GM19463 (cell line): ENCODE data around the gene NETO2.
"Not testable (repeated sequence)": the region's sequence is repeated elsewhere in the genome, so short reads cannot be mapped to it uniquely, and the experiment has no call there.

Source experiments
- ATAC-seq: cut with Tn5 transposase; IDR thresholded peaks from one replicate; pipeline ENCODE4 v1.9.1; 2021; ENCODE audit warnings: mild to moderate bottlenecking, moderate library complexity; ENCODE audit not compliant: unreplicated experiment

The NETO2 gene

GRCh38 chr16:47136099-47136842 lies 7.5 kb downstream of the NETO2 start:
- ATAC-seq = no peak

DNA sequence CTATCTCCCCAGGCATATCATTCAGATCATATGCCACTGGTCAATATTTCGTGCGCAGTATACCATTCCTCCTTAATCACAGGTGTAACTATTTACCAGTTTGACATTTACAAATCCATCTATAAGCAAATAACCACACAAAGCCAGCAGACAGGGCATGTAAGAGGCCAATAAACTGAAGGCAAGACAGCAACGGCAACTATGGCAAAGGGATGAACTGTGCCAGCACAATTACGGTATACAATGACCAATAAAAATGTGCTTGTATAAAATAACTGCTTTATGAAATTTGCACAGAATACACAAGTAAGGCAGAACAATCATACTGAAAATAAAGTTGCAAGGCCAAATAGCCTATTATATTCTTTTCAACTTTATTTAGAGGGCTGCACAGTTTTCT lies 9.2 kb downstream of the NETO2 start:
- no peak for ATAC-seq

- ATAC-seq = no peak
Observed at GRCh38 chr16:47132308-47132707, 11.4 kb downstream of the NETO2 start.

DNA sequence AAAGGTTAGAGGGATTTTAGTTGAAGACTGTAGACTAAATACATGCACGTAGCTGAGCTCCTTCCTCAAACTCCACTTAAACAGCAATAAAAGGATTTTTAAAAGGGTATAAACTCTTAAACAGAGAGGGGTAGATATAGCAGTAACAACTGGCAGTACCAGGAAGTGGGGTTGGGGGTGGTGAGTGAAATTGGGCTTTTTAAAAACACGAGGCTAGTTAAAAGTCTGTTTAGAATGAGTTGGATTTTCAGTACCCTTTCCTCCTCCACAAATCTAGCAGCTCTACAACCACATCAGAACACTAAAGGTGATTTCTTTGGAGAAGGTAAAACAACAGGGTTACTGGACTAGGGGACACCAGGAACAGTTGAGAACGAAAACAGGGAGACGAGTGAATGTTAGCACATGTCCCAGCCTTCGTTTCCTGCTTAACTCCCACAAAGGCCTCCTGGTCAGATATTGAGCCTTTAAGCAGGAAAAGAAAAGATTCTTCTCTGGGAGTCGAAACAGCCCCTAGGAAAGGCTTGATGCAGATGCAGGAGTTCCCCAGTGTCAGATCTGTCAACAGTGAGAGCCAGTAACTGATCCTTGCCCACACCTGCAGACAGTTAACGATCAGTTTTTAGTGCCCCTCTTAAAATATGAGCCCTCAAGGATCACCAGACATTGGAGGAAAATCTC lies 13.8 kb downstream of the NETO2 start:
- no peak for ATAC-seq

GRCh38 chr16:47127541-47127940 lies 16.2 kb downstream of the NETO2 start:
- no peak for ATAC-seq

- no peak for ATAC-seq
Observed at GRCh38 chr16:47125757-47126156, 18.0 kb downstream of the NETO2 start.

DNA sequence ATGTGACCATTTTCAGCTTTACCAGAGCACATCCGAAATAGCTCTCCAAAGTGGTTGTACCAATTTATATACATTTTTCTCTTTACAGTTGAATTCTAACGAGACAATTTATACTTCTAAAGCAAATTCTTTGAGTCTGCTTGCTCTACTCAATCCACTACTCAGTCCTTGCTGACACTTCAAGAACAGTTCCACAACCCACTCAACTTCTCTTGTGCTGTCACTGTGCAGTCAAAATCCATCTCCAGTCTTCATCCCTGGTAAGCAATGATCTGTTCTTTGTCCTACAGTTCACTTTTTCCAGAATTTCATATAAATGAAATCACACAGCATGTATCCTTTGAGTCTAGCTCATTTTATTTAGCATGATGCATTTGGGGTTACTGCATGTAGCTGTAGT lies 30.6 kb downstream of the NETO2 start:
- ATAC-seq = no peak

- ATAC-seq = no peak
Observed at GRCh38 chr16:47110939-47111338, 32.8 kb downstream of the NETO2 start.

- ATAC-seq = no peak
Observed at GRCh38 chr16:47109361-47109760, 34.4 kb downstream of the NETO2 start.

GRCh38 chr16:47102921-47103320 lies 40.8 kb downstream of the NETO2 start:
- not testable (repeated sequence) for ATAC-seq

DNA sequence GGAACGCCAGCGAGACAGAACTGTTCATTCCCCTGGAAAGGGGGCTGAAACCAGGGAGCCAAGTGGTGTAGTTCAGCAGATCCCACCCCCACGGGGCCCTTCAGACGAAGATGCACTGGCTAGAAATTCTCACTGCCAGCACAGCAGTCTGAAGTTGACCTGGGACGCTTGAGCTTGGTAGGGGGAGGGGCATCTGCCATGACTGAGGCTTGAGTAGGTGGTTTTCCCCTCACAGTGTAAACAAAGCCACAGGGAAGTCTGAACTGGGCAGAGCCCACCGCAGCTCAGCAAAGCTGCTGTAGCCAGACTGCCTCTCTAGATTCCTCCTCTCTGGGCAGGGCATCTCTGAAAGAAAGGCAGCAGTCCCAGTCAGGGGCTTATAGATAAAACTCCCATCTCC lies 46.6 kb downstream of the NETO2 start:
- ATAC-seq = not testable (repeated sequence)

GRCh38 chr16:47096297-47096696 lies 47.4 kb downstream of the NETO2 start:
- ATAC-seq = no peak

DNA sequence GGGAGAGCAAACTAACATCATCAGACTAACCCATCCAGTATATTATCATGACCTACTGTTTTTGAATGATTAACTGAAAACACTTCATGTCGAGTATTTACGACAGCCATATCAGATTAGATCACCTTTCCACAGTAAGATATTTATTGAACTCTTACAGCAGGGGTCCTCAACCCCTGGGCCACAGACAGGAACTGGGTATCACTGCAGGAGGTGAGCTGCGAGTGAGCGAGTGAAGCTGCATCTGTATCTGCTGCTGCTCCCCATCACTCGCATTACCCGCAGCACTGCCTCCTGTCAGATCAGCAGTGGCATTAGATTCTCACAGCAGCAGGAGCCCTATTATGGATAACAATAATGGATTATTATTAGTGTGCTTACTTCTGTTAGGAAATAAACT lies 59.5 kb downstream of the NETO2 start:
- ATAC-seq = no peak

- no peak for ATAC-seq
Observed at GRCh38 chr16:47082099-47082865, 61.5 kb downstream of the NETO2 start.

DNA sequence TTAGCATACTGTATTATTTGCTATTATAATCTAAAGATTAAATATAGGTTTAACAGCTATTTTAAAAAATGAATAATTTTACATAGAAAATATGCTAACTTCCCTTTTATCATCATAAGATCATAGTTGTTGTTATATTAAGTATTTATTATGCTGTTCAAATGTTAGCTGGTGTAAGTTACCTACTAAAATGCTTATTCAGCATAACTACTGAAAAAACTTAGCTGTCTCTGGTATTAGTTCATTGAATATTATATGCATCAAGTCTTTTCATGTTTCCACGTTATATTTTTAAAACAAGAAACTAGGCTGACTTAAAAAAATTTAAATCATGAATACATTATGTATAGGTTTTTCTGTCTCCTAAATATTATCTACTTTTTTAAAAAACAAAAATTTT lies 62.6 kb downstream of the NETO2 start:
- no peak for ATAC-seq

DNA sequence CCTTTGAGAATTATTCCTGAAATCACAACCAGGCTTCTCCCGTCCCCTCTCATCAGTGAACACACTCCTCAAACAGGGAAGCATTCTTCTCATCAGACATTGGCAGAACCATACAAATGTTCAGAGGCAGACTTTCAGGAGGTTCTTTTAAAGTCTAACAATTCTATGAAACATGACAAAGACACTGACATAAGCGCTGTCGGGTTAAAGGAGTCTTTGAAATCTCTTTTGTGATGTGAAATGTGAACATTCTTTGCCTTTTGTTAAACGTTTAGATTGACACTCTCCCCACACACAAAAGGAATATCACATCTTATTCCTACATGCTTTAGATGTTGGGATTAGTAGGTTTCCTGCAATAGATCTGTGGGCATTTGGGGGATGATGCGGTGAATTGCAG lies 63.9 kb downstream of the NETO2 start:
- no peak for ATAC-seq

GRCh38 chr16:47073223-47074155 lies 70.3 kb downstream of the NETO2 start:
- peak; percentile 59 for ATAC-seq

DNA sequence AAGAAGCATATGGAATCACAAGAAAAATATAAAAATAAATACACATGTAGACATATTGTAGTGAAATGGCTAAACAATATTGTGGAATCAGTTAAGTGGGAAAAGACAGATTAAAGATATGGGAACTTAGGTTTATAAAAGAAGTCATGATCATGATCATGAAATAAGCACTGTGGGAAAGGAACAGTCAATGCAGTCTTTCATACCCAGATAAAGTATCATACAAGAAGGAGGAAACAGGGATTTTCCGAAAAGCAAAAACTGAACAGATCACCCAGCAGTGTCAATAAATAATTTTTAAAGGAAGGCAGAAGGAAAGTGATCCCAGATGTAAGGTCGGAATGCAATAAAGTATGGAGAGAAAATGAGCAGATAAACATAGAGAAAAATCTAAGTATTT lies 71.6 kb downstream of the NETO2 start:
- no peak for ATAC-seq

- no peak for ATAC-seq
Observed at GRCh38 chr16:47069841-47070584, 73.7 kb downstream of the NETO2 start.

DNA sequence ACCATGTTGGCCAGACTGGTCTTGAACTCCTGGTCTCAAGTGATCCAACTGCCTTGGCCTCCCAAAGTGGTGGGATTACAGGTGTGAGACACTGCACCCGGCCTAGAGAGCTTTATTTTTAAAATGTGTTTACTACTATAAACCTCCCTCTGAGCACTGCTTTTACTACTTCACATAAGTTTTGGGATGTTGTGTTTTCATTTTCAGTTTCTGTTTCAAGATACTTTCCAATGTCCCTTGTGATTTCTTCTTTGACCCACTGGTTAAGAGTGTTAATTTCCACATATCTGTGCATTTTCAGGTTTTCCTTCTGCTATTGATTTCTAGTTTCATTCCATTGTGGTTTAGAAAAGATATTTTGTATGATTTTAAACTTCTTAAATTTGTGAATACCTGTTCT lies 74.4 kb downstream of the NETO2 start:
- no peak for ATAC-seq
